ENCODE data around the gene CPT1B. TPM values are rescaled to one million over a fixed set of nuclear protein-coding genes. Genes with fewer than 3 reads are reported as not detected.
"Not testable (repeated sequence)": the region's sequence is repeated elsewhere in the genome, so short reads cannot be mapped to it uniquely, and the experiment has no call there.

The CPT1B gene
- total and polyA plus RNA-seq, 4 experiments from 2014 or later: 2.3 to 70.0 (median 68.0) TPM; not detected in 1

DNA sequence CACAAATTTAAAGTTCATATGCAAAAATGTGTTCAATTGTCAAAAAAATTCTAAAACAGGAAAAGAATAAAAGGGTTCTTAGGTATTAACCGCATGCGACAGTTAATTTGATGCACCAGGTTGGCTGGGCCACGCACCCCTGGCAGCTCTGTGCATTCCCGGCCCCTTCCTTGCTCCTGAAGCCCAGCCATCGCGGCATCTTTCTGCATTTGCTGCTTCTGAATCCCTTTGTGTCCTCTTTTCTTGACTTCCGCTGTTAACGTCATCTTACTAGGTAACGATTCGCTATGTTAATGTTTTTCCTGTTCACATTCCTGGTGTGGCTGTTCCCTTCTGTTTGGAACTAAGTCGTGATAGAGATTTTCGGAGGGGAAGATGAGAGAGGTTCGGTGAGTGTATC lies 40.5 kb downstream of the CPT1B start:
- intact Hi-C loops (cut with micrococcal nuclease): no loop called here
- ChIA-PET POLR2A (ENCODE audit: partially characterized antibody) (interaction anchor here (2.3 to 10.4 kb wide), 5 partner anchors 10 to 347 kb away, joined by 12 to 321 read pairs (median 52); partner anchors contain the start of genes SCO2 and TYMP), CTCF (ENCODE audit: partially characterized antibody) (interaction anchor here (1.2 to 9.2 kb wide), 4 partner anchors 10 to 83 kb away, joined by 4 to 135 read pairs (median 18); partner anchors contain the start of genes SCO2, SYCE3 and TYMP)
- DNase-seq: no peak
- Histone ChIP-seq H3K4me1 (ENCODE audit: insufficient read depth, low read length) (peaks cover 41% of the 10 kb centered on the region), H3K9me3 (ENCODE audit: control insufficient read depth in 1 of 2, low read length in 2 of 2) (no peaks in the 10 kb centered on the region), H3K27me3 (ENCODE audit: insufficient read depth, low read length) (no peaks in the 10 kb centered on the region), H3K27ac (ENCODE audit: low read depth, low read length) (peak overlapping the region; percentile 99), H3K4me3 (ENCODE audit: low read length in 2 of 2) (no peak overlapping the region), H3K36me3 (ENCODE audit: insufficient read depth, low read length) (no peaks in the 10 kb centered on the region)
- H3K27ac Mint-ChIP-seq: peak overlapping the region; percentile 86 to 100 (median 96)
- H3K4me3 Mint-ChIP-seq: peak overlapping the region in 6 of 8 donors; percentile 49 to 70 (median 60)
- H3K27me3 Mint-ChIP-seq: no peaks in the 10 kb centered on the region
- no peaks in the 10 kb centered on the region for H3K36me3 Mint-ChIP-seq
- peaks cover 0 to 1% (median 0%) of the 10 kb centered on the region in 8 donors for H3K9me3 Mint-ChIP-seq
- H3K4me1 Mint-ChIP-seq: peaks cover 25 to 61% (median 49%) of the 10 kb centered on the region in 4 donors

DNA sequence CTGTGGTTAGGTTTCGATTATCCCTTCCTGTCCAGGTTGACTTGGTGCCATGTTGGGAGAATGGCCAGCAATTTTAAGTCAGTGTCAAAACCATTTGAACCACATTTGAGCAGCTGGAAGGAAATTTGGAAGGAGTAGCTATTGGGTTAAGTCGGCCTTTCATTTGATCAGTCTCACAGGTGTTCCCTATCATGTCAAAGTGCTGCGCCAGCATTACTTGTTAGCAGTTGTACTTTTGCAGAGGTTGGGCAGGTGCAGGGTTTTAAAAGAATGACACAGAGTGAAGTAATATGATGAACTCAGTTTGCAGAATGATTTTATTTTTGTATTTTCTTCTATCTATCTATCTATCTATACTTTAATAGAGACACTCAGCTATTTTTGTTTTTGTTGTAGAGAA lies 42.0 kb downstream of the CPT1B start:
- Mint-ChIP-seq H3K4me1 (peaks cover 19 to 56% (median 46%) of the 10 kb centered on the region in 4 donors), H3K9me3 (peaks cover 0 to 1% (median 0%) of the 10 kb centered on the region in 8 donors), H3K27ac (peak overlapping the region in 6 of 7 donors; percentile 22 to 97 (median 52)), H3K36me3 (no peaks in the 10 kb centered on the region), H3K4me3 (peak overlapping the region in 2 of 8 donors; percentile 20 to 24), H3K27me3 (no peaks in the 10 kb centered on the region)
- H3K27me3 ChIP-seq (ENCODE audit: insufficient read depth, low read length): no peaks in the 10 kb centered on the region
- ChIA-PET CTCF (ENCODE audit: partially characterized antibody) (interaction anchor here (1.3 to 9.2 kb wide), 5 partner anchors 9 to 85 kb away, joined by 3 to 135 read pairs (median 7); partner anchors contain the start of genes SCO2, SYCE3 and TYMP), POLR2A (ENCODE audit: partially characterized antibody) (interaction anchor here (0.6 to 10.4 kb wide), 3 partner anchors 8 to 140 kb away, joined by 3 to 321 read pairs (median 6); partner anchors contain the start of genes SCO2, SYCE3 and TYMP)
- H3K27ac ChIP-seq (ENCODE audit: low read depth, low read length): no peak overlapping the region
- peaks cover 50% of the 10 kb centered on the region for H3K4me1 ChIP-seq (ENCODE audit: insufficient read depth, low read length)
- H3K4me3 ChIP-seq (ENCODE audit: low read length in 2 of 2): no peak overlapping the region
- no peaks in the 10 kb centered on the region for H3K36me3 ChIP-seq (ENCODE audit: insufficient read depth, low read length)
- intact Hi-C loops (cut with micrococcal nuclease): no loop called here
- DNase-seq: no peak
- H3K9me3 ChIP-seq (ENCODE audit: control insufficient read depth in 1 of 2, low read length in 2 of 2): no peaks in the 10 kb centered on the region

DNA sequence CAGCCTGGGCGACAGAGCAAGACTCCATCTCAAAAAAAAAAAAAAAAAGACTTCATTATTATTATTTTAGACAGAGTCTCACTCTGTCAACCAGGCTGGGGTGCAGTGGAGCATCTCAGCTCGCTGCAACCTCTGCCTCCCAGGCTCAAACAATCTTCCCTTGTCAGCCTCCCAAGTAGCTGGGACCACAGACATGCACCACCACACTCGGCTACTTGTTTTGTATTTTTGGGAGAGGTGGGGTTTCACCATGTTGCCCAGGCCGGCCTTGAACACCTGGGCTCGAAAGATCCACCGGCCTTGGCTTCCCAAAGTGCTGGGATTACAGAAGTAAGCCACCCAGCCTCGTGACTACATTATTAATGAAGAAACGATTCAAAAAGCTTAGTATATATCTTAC lies 43.1 kb downstream of the CPT1B start:
- Mint-ChIP-seq H3K27me3 (no peaks in the 10 kb centered on the region), H3K9me3 (peaks cover 0 to 3% (median 0%) of the 10 kb centered on the region in 8 donors), H3K27ac (peak overlapping the region in 3 of 7 donors; percentile 37 to 81 (median 47)), H3K4me1 (peaks cover 17 to 49% (median 38%) of the 10 kb centered on the region in 4 donors), H3K36me3 (no peaks in the 10 kb centered on the region), H3K4me3 (no peak overlapping the region)
- Histone ChIP-seq H3K36me3 (ENCODE audit: insufficient read depth, low read length) (no peaks in the 10 kb centered on the region), H3K27me3 (ENCODE audit: insufficient read depth, low read length) (no peaks in the 10 kb centered on the region), H3K4me3 (ENCODE audit: low read length in 2 of 2) (no peak overlapping the region), H3K4me1 (ENCODE audit: insufficient read depth, low read length) (peaks cover 46% of the 10 kb centered on the region), H3K27ac (ENCODE audit: low read depth, low read length) (no peak overlapping the region), H3K9me3 (ENCODE audit: control insufficient read depth in 1 of 2, low read length in 2 of 2) (no peaks in the 10 kb centered on the region)
- CTCF ChIA-PET (ENCODE audit: partially characterized antibody): interaction anchor here (1.7 to 9.2 kb wide), 3 partner anchors 8 to 86 kb away, joined by 3 to 135 read pairs (median 8); partner anchors contain the start of genes SCO2 and TYMP
- intact Hi-C loops (cut with micrococcal nuclease): no loop called here
- DNase-seq: no peak
- POLR2A ChIA-PET (ENCODE audit: partially characterized antibody): interaction anchor here (1.4 to 10.4 kb wide), 3 partner anchors 7 to 86 kb away, joined by 4 to 321 read pairs (median 27); partner anchors contain the start of genes SCO2 and TYMP

DNA sequence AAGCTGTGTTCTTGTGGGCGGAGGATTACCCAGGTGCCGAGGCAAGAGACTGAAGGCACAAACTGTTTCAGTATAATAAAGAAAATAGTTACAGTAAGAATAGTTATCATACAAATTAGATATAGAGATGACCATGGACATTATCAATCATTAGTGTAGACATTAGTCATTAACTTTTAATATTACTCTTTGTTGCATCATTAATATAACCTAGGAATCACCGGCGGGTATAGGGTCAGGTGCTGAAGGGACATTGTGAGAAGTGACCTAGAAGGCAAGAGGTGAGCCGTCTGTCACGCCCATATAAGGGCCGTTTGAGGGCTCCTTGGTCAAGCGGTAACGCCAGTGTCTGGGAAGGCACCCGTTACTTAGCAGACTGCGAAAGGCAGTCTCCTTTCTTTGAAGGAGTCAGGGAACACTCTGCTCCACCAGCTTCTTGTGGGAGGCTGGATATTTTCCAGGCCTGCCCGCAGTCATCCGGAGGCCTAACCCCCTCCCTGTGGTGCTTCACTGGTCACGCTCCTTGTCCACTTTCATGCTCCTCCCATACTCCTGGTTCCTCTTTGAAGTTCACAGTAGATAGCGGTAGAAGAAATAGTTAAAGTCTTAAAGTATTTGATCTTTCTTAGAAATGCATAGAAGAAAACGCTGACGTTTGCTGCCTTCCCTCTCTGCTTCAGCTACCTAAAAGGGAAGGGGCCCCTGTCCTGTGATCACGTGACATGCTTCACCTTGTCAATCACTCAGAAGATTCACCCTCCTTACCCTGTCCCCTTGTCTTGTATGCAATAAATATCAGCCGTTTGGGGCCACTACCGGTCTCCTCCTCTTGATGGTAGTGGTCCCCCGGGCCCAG lies 44.1 kb downstream of the CPT1B start:
- H3K36me3 ChIP-seq (ENCODE audit: insufficient read depth, low read length); H3K36me3 Mint-ChIP-seq; intact Hi-C loops (cut with micrococcal nuclease); H3K27me3 Mint-ChIP-seq; H3K9me3 Mint-ChIP-seq; H3K4me3 ChIP-seq (ENCODE audit: low read length in 2 of 2); H3K9me3 ChIP-seq (ENCODE audit: control insufficient read depth in 1 of 2, low read length in 2 of 2); H3K27me3 ChIP-seq (ENCODE audit: insufficient read depth, low read length): not testable (repeated sequence)
- ChIA-PET POLR2A (ENCODE audit: partially characterized antibody) (interaction anchor here (1.4 to 10.4 kb wide), 4 partner anchors 6 to 64 kb away, joined by 3 to 321 read pairs (median 22); partner anchors contain the start of genes KLHDC7B, SCO2 and TYMP), CTCF (ENCODE audit: partially characterized antibody) (interaction anchor here (0.8 to 2.3 kb wide), 2 partner anchors 8 to 87 kb away, joined by 4 to 8 read pairs; partner anchors contain the start of gene SCO2)
- peak overlapping the region; percentile 34 to 81 (median 56) for H3K4me3 Mint-ChIP-seq
- peaks cover 13 to 39% (median 30%) of the 10 kb centered on the region in 4 donors for H3K4me1 Mint-ChIP-seq
- Histone ChIP-seq H3K27ac (ENCODE audit: low read depth, low read length) (peak overlapping the region; percentile 7), H3K4me1 (ENCODE audit: insufficient read depth, low read length) (peaks cover 45% of the 10 kb centered on the region)
- peak overlapping the region; percentile 71 to 97 (median 88) for H3K27ac Mint-ChIP-seq
- peak in 2 of 5 donors; percentile 24 to 29 for DNase-seq

DNA sequence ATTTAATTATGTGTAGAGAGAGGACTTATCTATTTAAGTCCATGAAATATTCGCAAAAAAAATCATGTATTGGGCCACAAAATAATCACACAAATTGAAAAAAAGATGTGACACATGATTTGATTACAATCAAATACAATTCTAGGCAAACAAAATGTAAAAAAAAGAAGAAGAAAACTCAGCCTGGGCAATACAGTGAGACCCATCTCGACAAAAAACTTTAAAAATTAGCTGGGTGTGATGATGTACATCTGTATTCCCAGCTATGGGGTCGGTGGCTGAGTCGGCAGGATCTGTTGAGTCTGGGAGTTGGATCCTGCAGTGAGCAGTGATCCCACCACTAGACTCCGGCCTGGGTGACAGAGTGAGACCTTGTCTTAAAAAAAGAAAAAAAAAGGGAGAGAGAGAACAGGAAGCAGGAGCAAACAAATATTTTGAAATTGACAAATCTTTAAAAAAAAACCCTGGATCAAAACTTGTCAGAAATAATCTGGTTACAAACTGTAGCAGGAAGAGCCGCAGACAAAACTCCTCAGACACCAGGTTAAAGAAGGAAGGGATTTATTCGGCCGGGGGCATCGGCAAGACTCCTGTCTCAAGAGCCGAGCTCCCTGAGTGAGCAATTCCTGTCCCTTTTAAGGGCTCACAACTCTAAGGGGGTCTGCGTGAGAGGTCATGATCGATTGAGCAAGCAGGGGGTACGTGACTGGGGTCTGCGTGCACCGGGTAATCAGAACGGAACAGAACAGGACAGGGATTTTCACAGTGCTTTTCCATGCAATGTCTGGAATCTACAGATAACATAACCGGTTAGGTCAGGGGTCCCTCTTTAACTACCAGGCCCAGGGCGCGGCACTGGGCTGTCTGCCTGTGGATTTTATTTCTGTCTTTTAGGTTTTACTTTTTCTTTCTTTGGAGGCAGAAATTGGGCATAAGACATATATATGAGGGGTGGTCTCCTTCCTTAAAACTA lies 45.1 kb downstream of the CPT1B start:
- Histone ChIP-seq H3K4me3 (ENCODE audit: low read length in 2 of 2) (no peak overlapping the region), H3K9me3 (ENCODE audit: control insufficient read depth in 1 of 2, low read length in 2 of 2) (no peaks in the 10 kb centered on the region), H3K36me3 (ENCODE audit: insufficient read depth, low read length) (no peaks in the 10 kb centered on the region), H3K27ac (ENCODE audit: low read depth, low read length) (peak overlapping the region; percentile 96), H3K4me1 (ENCODE audit: insufficient read depth, low read length) (peaks cover 45% of the 10 kb centered on the region), H3K27me3 (ENCODE audit: insufficient read depth, low read length) (no peaks in the 10 kb centered on the region)
- no peak for DNase-seq
- no peaks in the 10 kb centered on the region for H3K27me3 Mint-ChIP-seq
- no peaks in the 10 kb centered on the region for H3K36me3 Mint-ChIP-seq
- peaks cover 11 to 43% (median 30%) of the 10 kb centered on the region in 4 donors for H3K4me1 Mint-ChIP-seq
- peak overlapping the region; percentile 5 to 87 (median 56) for H3K4me3 Mint-ChIP-seq
- peak overlapping the region; percentile 81 to 97 (median 88) for H3K27ac Mint-ChIP-seq
- ChIA-PET CTCF (ENCODE audit: partially characterized antibody) (no interaction called here), POLR2A (ENCODE audit: partially characterized antibody) (interaction anchor here (1.4 to 10.4 kb wide), 9 partner anchors 5 to 88 kb away, joined by 3 to 321 read pairs (median 16); partner anchors contain the start of genes KLHDC7B, LMF2, NCAPH2 and SCO2)
- intact Hi-C loops (cut with micrococcal nuclease): no loop called here
- H3K9me3 Mint-ChIP-seq: peaks cover 0 to 3% (median 0%) of the 10 kb centered on the region in 8 donors

DNA sequence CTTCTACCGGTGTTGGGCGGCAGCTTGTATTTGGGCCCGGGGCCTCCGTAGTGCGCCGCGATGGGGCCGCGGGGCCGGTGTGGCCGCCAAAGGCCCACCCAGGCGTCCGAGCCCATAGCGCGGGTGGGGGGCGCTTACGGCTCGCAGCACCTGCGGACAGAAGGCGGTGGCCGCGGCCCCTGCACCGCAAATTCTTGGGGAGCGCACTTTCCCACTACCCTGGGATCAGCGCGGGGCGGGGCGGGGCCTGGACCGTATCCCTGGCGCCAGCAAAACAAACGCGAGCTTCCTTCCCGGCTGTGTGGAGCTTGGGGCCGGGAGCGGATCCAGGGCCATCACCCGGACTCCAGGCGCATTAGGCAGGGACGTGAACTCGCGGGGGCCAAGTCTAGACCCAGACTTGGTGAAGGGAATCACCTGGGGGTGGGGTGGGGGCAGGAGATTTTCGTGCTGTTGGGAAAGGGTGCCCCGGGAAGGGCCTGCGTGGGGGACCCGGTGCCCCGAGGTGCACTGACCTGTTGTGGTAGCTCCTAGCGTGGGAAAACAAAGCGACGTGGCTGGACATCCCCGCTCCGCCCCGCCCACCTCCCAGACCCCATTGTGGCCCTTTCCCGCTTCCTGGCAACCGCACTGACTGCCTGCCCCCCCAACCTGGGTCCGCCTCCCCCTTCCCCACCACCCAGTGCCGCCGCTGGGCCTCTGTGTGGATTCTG lies 46.1 kb downstream of the CPT1B start:
- intact Hi-C loops (cut with micrococcal nuclease): loop anchor here (1.0 kb wide), 1 partner anchor 7 kb away; no protein-coding TSS in a partner anchor
- H3K4me3 ChIP-seq (ENCODE audit: low read length in 2 of 2): peak overlapping the region in 1 of 2 donors; percentile 94
- Mint-ChIP-seq H3K27me3 (no peaks in the 10 kb centered on the region), H3K4me3 (peak overlapping the region; percentile 77 to 95 (median 92)), H3K27ac (peak overlapping the region; percentile 79 to 98 (median 97)), H3K36me3 (no peaks in the 10 kb centered on the region), H3K9me3 (peaks cover 0 to 2% (median 0%) of the 10 kb centered on the region in 8 donors), H3K4me1 (peaks cover 11 to 48% (median 33%) of the 10 kb centered on the region in 4 donors)
- peaks cover 47% of the 10 kb centered on the region for H3K4me1 ChIP-seq (ENCODE audit: insufficient read depth, low read length)
- ChIA-PET POLR2A (ENCODE audit: partially characterized antibody) (interaction anchor here (1.0 to 9.5 kb wide), 10 partner anchors 6 to 89 kb away, joined by 3 to 321 read pairs (median 10); partner anchors contain the start of genes CHKB, KLHDC7B, LMF2 and NCAPH2), CTCF (ENCODE audit: partially characterized antibody) (no interaction called here)
- peak in 1 of 5 donors; percentile 41 for DNase-seq
- H3K9me3 ChIP-seq (ENCODE audit: control insufficient read depth in 1 of 2, low read length in 2 of 2): no peaks in the 10 kb centered on the region
- H3K36me3 ChIP-seq (ENCODE audit: insufficient read depth, low read length): no peaks in the 10 kb centered on the region
- H3K27ac ChIP-seq (ENCODE audit: low read depth, low read length): peak overlapping the region; percentile 96
- H3K27me3 ChIP-seq (ENCODE audit: insufficient read depth, low read length): no peaks in the 10 kb centered on the region

Data from CD4-positive, alpha-beta memory T cell (primary cell).